GM18511 (cell line): Measurements from ENCODE around the gene PEX12.
"Not testable (repeated sequence)": the region's sequence is repeated elsewhere in the genome, so short reads cannot be mapped to it uniquely, and the experiment has no call there.

ENCODE experiments used
- ATAC-seq: cut with Tn5 transposase; IDR thresholded peaks from one replicate; pipeline ENCODE4 v1.9.1; 2021; ENCODE audit warnings: mild to moderate bottlenecking, moderate library complexity; ENCODE audit not compliant: unreplicated experiment

Gene PEX12

GRCh38 chr17:35578929-35579432, 610 bp upstream of the PEX12 start:
- no peak for ATAC-seq

- no peak for ATAC-seq
These were observed 558 bp downstream of the PEX12 start for GRCh38 chr17:35577830-35578196.

GRCh38 chr17:35575759-35576158, 2.6 kb downstream of the PEX12 start:
- no peak for ATAC-seq

- ATAC-seq, result no peak
These were observed 9.0 kb downstream of the PEX12 start for GRCh38 chr17:35569405-35569804.

GRCh38 chr17:35568561-35568960, 9.8 kb downstream of the PEX12 start:
- ATAC-seq, result no peak

- no peak for ATAC-seq
These were observed 11.4 kb downstream of the PEX12 start for GRCh38 chr17:35566968-35567367.

GRCh38 chr17:35563181-35563580, 15.2 kb downstream of the PEX12 start:
- ATAC-seq, result not testable (repeated sequence)

GRCh38 chr17:35560703-35561102, 17.7 kb downstream of the PEX12 start, which contains the start of gene SLFN14:
Gene SLFN14, minus strand, starts transcription at chr17:35560819. Its CDS starts 2,757 bp downstream, at chr17:35558062.
- no peak for ATAC-seq

- no peak for ATAC-seq
These were observed 18.7 kb downstream of the PEX12 start for GRCh38 chr17:35559495-35560210.

GRCh38 chr17:35557353-35557752, 21.0 kb downstream of the PEX12 start:
- no peak for ATAC-seq

- no peak for ATAC-seq
These were observed 22.7 kb downstream of the PEX12 start for GRCh38 chr17:35555691-35556090.

- ATAC-seq, result no peak
These were observed 23.7 kb downstream of the PEX12 start for GRCh38 chr17:35554668-35555067.

GRCh38 chr17:35553310-35553709, 25.1 kb downstream of the PEX12 start:
- no peak for ATAC-seq

- no peak for ATAC-seq
These were observed 29.4 kb downstream of the PEX12 start for GRCh38 chr17:35548978-35549377.

GRCh38 chr17:35548208-35548810, 30.1 kb downstream of the PEX12 start:
- ATAC-seq, result no peak

- no peak for ATAC-seq
These were observed 31.9 kb downstream of the PEX12 start for GRCh38 chr17:35546487-35546886.

- ATAC-seq, result no peak
These were observed 33.2 kb downstream of the PEX12 start for GRCh38 chr17:35545150-35545549.

- no peak for ATAC-seq
These were observed 34.5 kb downstream of the PEX12 start for GRCh38 chr17:35543856-35544255.

GRCh38 chr17:35542990-35543389, 35.4 kb downstream of the PEX12 start:
- ATAC-seq, result no peak

- ATAC-seq, result no peak
These were observed 36.9 kb downstream of the PEX12 start for GRCh38 chr17:35541434-35541833.

- no peak for ATAC-seq
These were observed 37.6 kb downstream of the PEX12 start for GRCh38 chr17:35540589-35541404.

GRCh38 chr17:35539659-35540026, 38.7 kb downstream of the PEX12 start:
- no peak for ATAC-seq
